ENCODE measurements around the gene TRIP12.

DNA sequence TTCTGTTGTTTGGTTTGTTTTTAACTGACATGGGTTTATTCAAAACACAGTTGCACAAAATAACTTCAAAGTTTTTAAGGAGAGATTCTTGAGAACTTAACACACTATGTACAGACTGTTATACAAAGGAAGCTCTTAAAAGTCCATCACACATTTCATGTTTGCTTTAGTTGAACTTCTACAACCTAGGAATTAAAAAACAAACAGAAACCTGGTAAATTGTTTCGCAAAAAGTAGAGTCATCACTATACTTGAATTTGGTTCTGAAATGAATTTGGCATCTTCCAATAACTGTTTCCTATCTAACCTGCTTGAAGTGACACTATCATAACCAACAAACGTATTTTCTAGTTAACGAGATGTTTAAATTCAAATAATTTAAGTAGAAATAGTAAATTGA, 21.8 kb downstream of the TRIP12 start:
- TF ChIP-seq, protein P1, sequence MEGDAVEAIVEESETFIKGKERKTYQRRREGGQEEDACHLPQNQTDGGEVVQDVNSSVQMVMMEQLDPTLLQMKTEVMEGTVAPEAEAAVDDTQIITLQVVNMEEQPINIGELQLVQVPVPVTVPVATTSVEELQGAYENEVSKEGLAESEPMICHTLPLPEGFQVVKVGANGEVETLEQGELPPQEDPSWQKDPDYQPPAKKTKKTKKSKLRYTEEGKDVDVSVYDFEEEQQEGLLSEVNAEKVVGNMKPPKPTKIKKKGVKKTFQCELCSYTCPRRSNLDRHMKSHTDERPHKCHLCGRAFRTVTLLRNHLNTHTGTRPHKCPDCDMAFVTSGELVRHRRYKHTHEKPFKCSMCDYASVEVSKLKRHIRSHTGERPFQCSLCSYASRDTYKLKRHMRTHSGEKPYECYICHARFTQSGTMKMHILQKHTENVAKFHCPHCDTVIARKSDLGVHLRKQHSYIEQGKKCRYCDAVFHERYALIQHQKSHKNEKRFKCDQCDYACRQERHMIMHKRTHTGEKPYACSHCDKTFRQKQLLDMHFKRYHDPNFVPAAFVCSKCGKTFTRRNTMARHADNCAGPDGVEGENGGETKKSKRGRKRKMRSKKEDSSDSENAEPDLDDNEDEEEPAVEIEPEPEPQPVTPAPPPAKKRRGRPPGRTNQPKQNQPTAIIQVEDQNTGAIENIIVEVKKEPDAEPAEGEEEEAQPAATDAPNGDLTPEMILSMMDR (IDR thresholded peaks at IDR 0.05 in 2 of 3, conservative IDR thresholded peaks at IDR 0.05 in 1 of 3; ENCODE audit: borderline replicate concordance in 1 of 3, insufficient read depth in 1 of 3, low read depth in 2 of 3, low read length in 2 of 3) = no peak
- TF ChIP-seq, protein P2, sequence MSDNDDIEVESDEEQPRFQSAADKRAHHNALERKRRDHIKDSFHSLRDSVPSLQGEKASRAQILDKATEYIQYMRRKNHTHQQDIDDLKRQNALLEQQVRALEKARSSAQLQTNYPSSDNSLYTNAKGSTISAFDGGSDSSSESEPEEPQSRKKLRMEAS (IDR thresholded peaks at IDR 0.05) = no peak
- no peak for TF ChIP-seq EZH2phosphoT487 (IDR thresholded peaks at IDR 0.05; ENCODE audit: borderline replicate concordance)
